ENCODE results near the gene AQP6.

AQP6 gene

GRCh38 chr12:49974231-49974675 is 1.5 kb downstream of the AQP6 start:
- no peak for DNase-seq (ENCODE audit: low spot score)
- WGBS, 2 donors (ENCODE audit: extremely low coverage in 2 of 2, insufficient read length in 2 of 2, insufficient replicate concordance in 1 of 2), result no CpG with 5 or more reads among the region's 15 CpGs
- H3K27ac ChIP-seq (replicated peaks; ENCODE audit: low read length), result no peak overlapping the region

GRCh38 chr12:49974677-49975317 is 2.0 kb downstream of the AQP6 start:
- Histone ChIP-seq H3K36me3 (replicated peaks in 1 of 2; ENCODE audit: control insufficient read depth in 2 of 2, insufficient read depth in 2 of 2, low read length in 2 of 2) (no peaks in the 10 kb centered on the region), H3K14ac (ENCODE audit: low read length) (no peak overlapping the region), H3K4me1 (ENCODE audit: control insufficient read depth in 2 of 2, insufficient read depth in 1 of 2, low read depth in 1 of 2, low read length in 2 of 2) (peaks cover 0 to 9% of the 10 kb centered on the region in 2 donors), H3K27me3 (ENCODE audit: control insufficient read depth in 3 of 3, insufficient read depth in 3 of 3, low read depth in 1 of 3, low read length in 3 of 3) (peaks cover 0 to 14% (median 0%) of the 10 kb centered on the region in 3 experiments), H2BK120ac (ENCODE audit: low read depth, low read length) (no peak overlapping the region), H3K9me3 (replicated peaks in 1 of 2; ENCODE audit: control insufficient read depth in 2 of 2, insufficient read depth in 1 of 2, low read depth in 1 of 2, low read length in 2 of 2) (no peaks in the 10 kb centered on the region), H3K4ac (ENCODE audit: low read length) (no peak overlapping the region), H2BK15ac (ENCODE audit: low read length) (no peak overlapping the region), H3K27ac (replicated peaks; ENCODE audit: low read length) (no peak overlapping the region), H3K18ac (ENCODE audit: low read length) (peak overlapping the region; percentile 46), H3K4me3 (ENCODE audit: low read length in 2 of 2) (no peak overlapping the region), H3K23ac (ENCODE audit: low read depth, low read length, poor library complexity) (no peak overlapping the region), H2AK5ac (ENCODE audit: low read depth, low read length) (peak overlapping the region; percentile 36), H4K91ac (ENCODE audit: low read depth, low read length, poor library complexity) (no peak overlapping the region), H3K4me2 (ENCODE audit: insufficient read depth, low read length, poor library complexity, severe bottlenecking) (no peak overlapping the region), H2BK12ac (ENCODE audit: low read length) (no peak overlapping the region), H4K8ac (ENCODE audit: low read depth, low read length) (no peak overlapping the region), H3K79me1 (ENCODE audit: low read depth, low read length) (peaks cover 3% of the 10 kb centered on the region), H2AFZ (ENCODE audit: low read length) (peak overlapping the region; percentile 66), H2BK5ac (ENCODE audit: low read length) (peak overlapping the region; percentile 43), H3K9ac (ENCODE audit: low read depth, low read length, poor library complexity) (no peak overlapping the region)
- DNase-seq (ENCODE audit: low spot score), result no peak
- no CpG with 5 or more reads among the region's 8 CpGs for WGBS, 2 donors (ENCODE audit: extremely low coverage in 2 of 2, insufficient read length in 2 of 2, insufficient replicate concordance in 1 of 2)

More at GRCh38 chr12:49974231-49974675, 1.5 kb downstream of the AQP6 start:
- Histone ChIP-seq H3K79me1 (ENCODE audit: low read depth, low read length) (peaks cover 3% of the 10 kb centered on the region), H4K8ac (ENCODE audit: low read depth, low read length) (no peak overlapping the region), H2AK5ac (ENCODE audit: low read depth, low read length) (peak overlapping the region; percentile 76), H2BK15ac (ENCODE audit: low read length) (no peak overlapping the region), H3K4me1 (ENCODE audit: control insufficient read depth in 2 of 2, insufficient read depth in 1 of 2, low read depth in 1 of 2, low read length in 2 of 2) (peaks cover 0 to 7% of the 10 kb centered on the region in 2 donors), H3K27me3 (ENCODE audit: control insufficient read depth in 3 of 3, insufficient read depth in 3 of 3, low read depth in 1 of 3, low read length in 3 of 3) (peaks cover 0 to 14% (median 0%) of the 10 kb centered on the region in 3 experiments), H3K23ac (ENCODE audit: low read depth, low read length, poor library complexity) (no peak overlapping the region), H3K18ac (ENCODE audit: low read length) (peak overlapping the region; percentile 46), H2AFZ (ENCODE audit: low read length) (peak overlapping the region; percentile 66), H3K9me3 (replicated peaks in 1 of 2; ENCODE audit: control insufficient read depth in 2 of 2, insufficient read depth in 1 of 2, low read depth in 1 of 2, low read length in 2 of 2) (no peaks in the 10 kb centered on the region), H3K4me2 (ENCODE audit: insufficient read depth, low read length, poor library complexity, severe bottlenecking) (no peak overlapping the region), H2BK5ac (ENCODE audit: low read length) (no peak overlapping the region), H3K4me3 (ENCODE audit: low read length in 2 of 2) (no peak overlapping the region), H3K9ac (ENCODE audit: low read depth, low read length, poor library complexity) (no peak overlapping the region), H3K4ac (ENCODE audit: low read length) (no peak overlapping the region), H3K36me3 (replicated peaks in 1 of 2; ENCODE audit: control insufficient read depth in 2 of 2, insufficient read depth in 2 of 2, low read length in 2 of 2) (no peaks in the 10 kb centered on the region), H4K91ac (ENCODE audit: low read depth, low read length, poor library complexity) (no peak overlapping the region), H3K14ac (ENCODE audit: low read length) (no peak overlapping the region), H2BK12ac (ENCODE audit: low read length) (no peak overlapping the region), H2BK120ac (ENCODE audit: low read depth, low read length) (no peak overlapping the region)

- H3K27ac ChIP-seq (replicated peaks; ENCODE audit: low read length), result no peak overlapping the region
- no peak overlapping the region for H3K18ac ChIP-seq (ENCODE audit: low read length)
- no peak overlapping the region for H4K91ac ChIP-seq (ENCODE audit: low read depth, low read length, poor library complexity)
- H2BK12ac ChIP-seq (ENCODE audit: low read length), result no peak overlapping the region
- H3K9ac ChIP-seq (ENCODE audit: low read depth, low read length, poor library complexity), result no peak overlapping the region
- H3K4ac ChIP-seq (ENCODE audit: low read length), result no peak overlapping the region
- H3K4me2 ChIP-seq (ENCODE audit: insufficient read depth, low read length, poor library complexity, severe bottlenecking), result no peak overlapping the region
- H3K14ac ChIP-seq (ENCODE audit: low read length), result no peak overlapping the region
- peak overlapping the region; percentile 6 for H2AK5ac ChIP-seq (ENCODE audit: low read depth, low read length)
- H3K36me3 ChIP-seq (replicated peaks in 1 of 2; ENCODE audit: control insufficient read depth in 2 of 2, insufficient read depth in 2 of 2, low read length in 2 of 2), result no peaks in the 10 kb centered on the region
- H3K23ac ChIP-seq (ENCODE audit: low read depth, low read length, poor library complexity), result no peak overlapping the region
- H3K27me3 ChIP-seq (ENCODE audit: control insufficient read depth in 3 of 3, insufficient read depth in 3 of 3, low read depth in 1 of 3, low read length in 3 of 3), result peaks cover 0 to 11% (median 0%) of the 10 kb centered on the region in 3 experiments
- H2AFZ ChIP-seq (ENCODE audit: low read length), result no peak overlapping the region
- no peak overlapping the region for H3K4me3 ChIP-seq (ENCODE audit: low read length in 2 of 2)
- no peak overlapping the region for H2BK120ac ChIP-seq (ENCODE audit: low read depth, low read length)
- no CpG with 5 or more reads among the region's 17 CpGs for WGBS, 2 donors (ENCODE audit: extremely low coverage in 2 of 2, insufficient read length in 2 of 2, insufficient replicate concordance in 1 of 2)
- peak overlapping the region; percentile 43 for H2BK5ac ChIP-seq (ENCODE audit: low read length)
- no peak overlapping the region for H2BK15ac ChIP-seq (ENCODE audit: low read length)
- H4K8ac ChIP-seq (ENCODE audit: low read depth, low read length), result no peak overlapping the region
- DNase-seq (ENCODE audit: low spot score), result no peak
- peaks cover 3% of the 10 kb centered on the region for H3K79me1 ChIP-seq (ENCODE audit: low read depth, low read length)
- no peaks in the 10 kb centered on the region for H3K9me3 ChIP-seq (replicated peaks in 1 of 2; ENCODE audit: control insufficient read depth in 2 of 2, insufficient read depth in 1 of 2, low read depth in 1 of 2, low read length in 2 of 2)
- H3K4me1 ChIP-seq (ENCODE audit: control insufficient read depth in 2 of 2, insufficient read depth in 1 of 2, low read depth in 1 of 2, low read length in 2 of 2), result peaks cover 0 to 11% of the 10 kb centered on the region in 2 donors
Measured at GRCh38 chr12:49975318-49975761, 2.6 kb downstream of the AQP6 start.

- H3K14ac ChIP-seq (ENCODE audit: low read length), result no peak overlapping the region
- peaks cover 0 to 3% (median 0%) of the 10 kb centered on the region in 3 experiments for H3K27me3 ChIP-seq (ENCODE audit: control insufficient read depth in 3 of 3, insufficient read depth in 3 of 3, low read depth in 1 of 3, low read length in 3 of 3)
- no peak overlapping the region for H3K27ac ChIP-seq (replicated peaks; ENCODE audit: low read length)
- H2AK5ac ChIP-seq (ENCODE audit: low read depth, low read length), result no peak overlapping the region
- H3K4ac ChIP-seq (ENCODE audit: low read length), result no peak overlapping the region
- no peak overlapping the region for H2BK5ac ChIP-seq (ENCODE audit: low read length)
- H4K8ac ChIP-seq (ENCODE audit: low read depth, low read length), result no peak overlapping the region
- no peak overlapping the region for H2BK15ac ChIP-seq (ENCODE audit: low read length)
- H2BK120ac ChIP-seq (ENCODE audit: low read depth, low read length), result no peak overlapping the region
- WGBS, 2 donors (ENCODE audit: extremely low coverage in 2 of 2, insufficient read length in 2 of 2, insufficient replicate concordance in 1 of 2), result no CpG with 5 or more reads among the region's 2 CpGs
- H3K9me3 ChIP-seq (replicated peaks in 1 of 2; ENCODE audit: control insufficient read depth in 2 of 2, insufficient read depth in 1 of 2, low read depth in 1 of 2, low read length in 2 of 2), result no peaks in the 10 kb centered on the region
- H3K4me2 ChIP-seq (ENCODE audit: insufficient read depth, low read length, poor library complexity, severe bottlenecking), result no peak overlapping the region
- peaks cover 3% of the 10 kb centered on the region for H3K79me1 ChIP-seq (ENCODE audit: low read depth, low read length)
- no peak for DNase-seq (ENCODE audit: low spot score)
- H3K23ac ChIP-seq (ENCODE audit: low read depth, low read length, poor library complexity), result no peak overlapping the region
- no peak overlapping the region for H4K91ac ChIP-seq (ENCODE audit: low read depth, low read length, poor library complexity)
- no peak overlapping the region for H2AFZ ChIP-seq (ENCODE audit: low read length)
- H3K18ac ChIP-seq (ENCODE audit: low read length), result no peak overlapping the region
- H2BK12ac ChIP-seq (ENCODE audit: low read length), result no peak overlapping the region
- no peaks in the 10 kb centered on the region for H3K36me3 ChIP-seq (replicated peaks in 1 of 2; ENCODE audit: control insufficient read depth in 2 of 2, insufficient read depth in 2 of 2, low read length in 2 of 2)
- no peak overlapping the region for H3K9ac ChIP-seq (ENCODE audit: low read depth, low read length, poor library complexity)
- H3K4me1 ChIP-seq (ENCODE audit: control insufficient read depth in 2 of 2, insufficient read depth in 1 of 2, low read depth in 1 of 2, low read length in 2 of 2), result peaks cover 0 to 18% of the 10 kb centered on the region in 2 donors
- H3K4me3 ChIP-seq (ENCODE audit: low read length in 2 of 2), result no peak overlapping the region
Measured at GRCh38 chr12:49976557-49976956, 3.8 kb downstream of the AQP6 start.

Measured in neuronal stem cell (in vitro differentiated cells).